SK-N-SH treated with all-trans-retinoic acid at 6 μM for 48 hours (cell line): ENCODE measurements around the gene STARD5.

Experiments
- ATAC-seq: fragments of 200-7000 bp; cut with Tn5 transposase; 3 replicates; pipeline ENCODE4 v1.9.1; 2020; ENCODE audit warnings: mild to moderate bottlenecking, moderate library complexity
- ARNTL ChIP-seq: fragments of 450-650 bp; formaldehyde crosslinking; IDR thresholded peaks from 2 replicates; pipeline ENCODE4 v1.5.0; 2020; ENCODE audit warnings: low read depth, mild to moderate bottlenecking, moderate library complexity, borderline replicate concordance
- BACH2 ChIP-seq: fragments of 250-450 bp; sonication (Bioruptor Pico); IDR thresholded peaks from 2 replicates; pipeline ENCODE4 v1.9.0; 2021; ENCODE audit warnings: mild to moderate bottlenecking, borderline replicate concordance
- CSDC2 ChIP-seq: fragments of 250-450 bp; sonication (Bioruptor Pico); IDR thresholded peaks from 2 replicates; pipeline ENCODE4 v1.5.0; 2020; ENCODE audit warnings: mild to moderate bottlenecking, moderate library complexity
- CSRNP3 ChIP-seq: fragments of 250-450 bp; sonication (Bioruptor Pico); IDR thresholded peaks from 2 replicates; pipeline ENCODE4 v1.5.1; 2021; ENCODE audit warnings: mild to moderate bottlenecking, moderate library complexity
- ESRRG ChIP-seq: fragments of 250-450 bp; sonication (Bioruptor Pico); IDR thresholded peaks from 2 replicates; pipeline ENCODE4 v1.6.1; 2021; ENCODE audit warnings: mild to moderate bottlenecking
- GLIS3 ChIP-seq: fragments of 250-450 bp; sonication (Bioruptor Pico); IDR thresholded peaks from 2 replicates; pipeline ENCODE4 v1.5.0; 2020; ENCODE audit warnings: mild to moderate bottlenecking, moderate library complexity
- ISL1 ChIP-seq: fragments of 250-450 bp; sonication (Bioruptor Pico); IDR thresholded peaks from 2 replicates; pipeline ENCODE4 v2.1.2; 2022; ENCODE audit warnings: mild to moderate bottlenecking, moderate library complexity
- OSR1 ChIP-seq: fragments of 250-450 bp; sonication (Bioruptor Pico); IDR thresholded peaks from 2 replicates; pipeline ENCODE4 v1.8.0; 2022; ENCODE audit warnings: moderate library complexity, mild to moderate bottlenecking, inconsistent platforms
- PPARA ChIP-seq: fragments of 250-450 bp; sonication (Bioruptor Pico); IDR thresholded peaks from 2 replicates; pipeline ENCODE4 v1.5.0; 2020; ENCODE audit warnings: mild to moderate bottlenecking, borderline replicate concordance
- RARB ChIP-seq: fragments of 250-450 bp; sonication (Bioruptor Pico); IDR thresholded peaks from 2 replicates; pipeline ENCODE4 v1.8.0; 2021; ENCODE audit warnings: mild to moderate bottlenecking, moderate library complexity
- SNAI2 ChIP-seq: fragments of 250-450 bp; sonication (Bioruptor Pico); IDR thresholded peaks from 2 replicates; pipeline ENCODE4 v1.5.0; 2020; ENCODE audit warnings: mild to moderate bottlenecking, moderate library complexity
- TCF4 ChIP-seq: fragments of 250-450 bp; sonication (Bioruptor Pico); IDR thresholded peaks from 2 replicates; pipeline ENCODE4 v1.8.0; 2021; ENCODE audit warnings: mild to moderate bottlenecking, moderate library complexity, borderline replicate concordance
- TOX ChIP-seq: fragments of 250-450 bp; sonication (Bioruptor Pico); IDR thresholded peaks from 2 replicates; pipeline ENCODE4 v1.8.0; 2021; ENCODE audit warnings: mild to moderate bottlenecking, moderate library complexity, borderline replicate concordance
- ZFP3 ChIP-seq: fragments of 250-450 bp; sonication (Bioruptor Pico); IDR thresholded peaks from 2 replicates; pipeline ENCODE4 v1.5.0; 2020; ENCODE audit warnings: mild to moderate bottlenecking, moderate library complexity
- ZFP30 ChIP-seq: fragments of 450-650 bp; formaldehyde crosslinking; IDR thresholded peaks from 2 replicates; pipeline ENCODE4 v1.5.0; 2022; ENCODE audit warnings: mild to moderate bottlenecking, moderate library complexity
- ZNF565 ChIP-seq: fragments of 450-650 bp; formaldehyde crosslinking; conservative IDR thresholded peaks from 2 replicates; pipeline ENCODE4 v1.5.0; 2020; ENCODE audit warnings: low read depth, mild to moderate bottlenecking, moderate library complexity
- TF ChIP-seq, protein P1 (sequence below): fragments of 250-450 bp; sonication (Bioruptor Pico); IDR thresholded peaks from 2 replicates; pipeline ENCODE4 v1.5.0; 2020; ENCODE audit warnings: mild to moderate bottlenecking, moderate library complexity
- TF ChIP-seq, protein P2 (sequence below): fragments of 250-450 bp; sonication (Bioruptor Pico); IDR thresholded peaks from 2 replicates; pipeline ENCODE4 v1.8.0; 2020; ENCODE audit warnings: mild to moderate bottlenecking, moderate library complexity, borderline replicate concordance
- TF ChIP-seq, protein P3 (sequence below): fragments of 250-450 bp; sonication (Bioruptor Pico); IDR thresholded peaks from 2 replicates; pipeline ENCODE4 v1.5.1; 2020; ENCODE audit warnings: low read depth, mild to moderate bottlenecking, moderate library complexity
- TF ChIP-seq, protein P4 (sequence below): fragments of 250-450 bp; sonication (Bioruptor Pico); IDR thresholded peaks from 2 replicates; pipeline ENCODE4 v1.8.0; 2021; ENCODE audit warnings: low read depth, mild to moderate bottlenecking, moderate library complexity, borderline replicate concordance

Gene STARD5, protein sequence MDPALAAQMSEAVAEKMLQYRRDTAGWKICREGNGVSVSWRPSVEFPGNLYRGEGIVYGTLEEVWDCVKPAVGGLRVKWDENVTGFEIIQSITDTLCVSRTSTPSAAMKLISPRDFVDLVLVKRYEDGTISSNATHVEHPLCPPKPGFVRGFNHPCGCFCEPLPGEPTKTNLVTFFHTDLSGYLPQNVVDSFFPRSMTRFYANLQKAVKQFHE

GRCh38 chr15:81323944-81324881 lies at the start of gene STARD5:
Gene STARD5 (minus strand): TSS chr15:81324141. CDS start chr15:81324099, 42 bp downstream.
- TF ChIP-seq ARNTL (no peak), SNAI2 (no peak), TOX (CRISPR knock-in tag) (no peak), TCF4 (no peak), ZNF565 (CRISPR knock-in tag) (no peak), CSDC2 (CRISPR knock-in tag) (no peak), RARB (CRISPR knock-in tag) (no peak), ISL1 (no peak), ZFP3 (CRISPR knock-in tag) (no peak), GLIS3 (CRISPR knock-in tag) (no peak), BACH2 (CRISPR knock-in tag) (no peak), ESRRG (CRISPR knock-in tag) (no peak), ZFP30 (CRISPR knock-in tag) (no peak), CSRNP3 (CRISPR knock-in tag) (no peak), OSR1 (no peak), PPARA (CRISPR knock-in tag) (no peak)
- TF ChIP-seq, protein P1, sequence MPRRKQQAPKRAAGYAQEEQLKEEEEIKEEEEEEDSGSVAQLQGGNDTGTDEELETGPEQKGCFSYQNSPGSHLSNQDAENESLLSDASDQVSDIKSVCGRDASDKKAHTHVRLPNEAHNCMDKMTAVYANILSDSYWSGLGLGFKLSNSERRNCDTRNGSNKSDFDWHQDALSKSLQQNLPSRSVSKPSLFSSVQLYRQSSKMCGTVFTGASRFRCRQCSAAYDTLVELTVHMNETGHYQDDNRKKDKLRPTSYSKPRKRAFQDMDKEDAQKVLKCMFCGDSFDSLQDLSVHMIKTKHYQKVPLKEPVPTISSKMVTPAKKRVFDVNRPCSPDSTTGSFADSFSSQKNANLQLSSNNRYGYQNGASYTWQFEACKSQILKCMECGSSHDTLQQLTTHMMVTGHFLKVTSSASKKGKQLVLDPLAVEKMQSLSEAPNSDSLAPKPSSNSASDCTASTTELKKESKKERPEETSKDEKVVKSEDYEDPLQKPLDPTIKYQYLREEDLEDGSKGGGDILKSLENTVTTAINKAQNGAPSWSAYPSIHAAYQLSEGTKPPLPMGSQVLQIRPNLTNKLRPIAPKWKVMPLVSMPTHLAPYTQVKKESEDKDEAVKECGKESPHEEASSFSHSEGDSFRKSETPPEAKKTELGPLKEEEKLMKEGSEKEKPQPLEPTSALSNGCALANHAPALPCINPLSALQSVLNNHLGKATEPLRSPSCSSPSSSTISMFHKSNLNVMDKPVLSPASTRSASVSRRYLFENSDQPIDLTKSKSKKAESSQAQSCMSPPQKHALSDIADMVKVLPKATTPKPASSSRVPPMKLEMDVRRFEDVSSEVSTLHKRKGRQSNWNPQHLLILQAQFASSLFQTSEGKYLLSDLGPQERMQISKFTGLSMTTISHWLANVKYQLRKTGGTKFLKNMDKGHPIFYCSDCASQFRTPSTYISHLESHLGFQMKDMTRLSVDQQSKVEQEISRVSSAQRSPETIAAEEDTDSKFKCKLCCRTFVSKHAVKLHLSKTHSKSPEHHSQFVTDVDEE (CRISPR knock-in tag) = no peak
- TF ChIP-seq, protein P2, sequence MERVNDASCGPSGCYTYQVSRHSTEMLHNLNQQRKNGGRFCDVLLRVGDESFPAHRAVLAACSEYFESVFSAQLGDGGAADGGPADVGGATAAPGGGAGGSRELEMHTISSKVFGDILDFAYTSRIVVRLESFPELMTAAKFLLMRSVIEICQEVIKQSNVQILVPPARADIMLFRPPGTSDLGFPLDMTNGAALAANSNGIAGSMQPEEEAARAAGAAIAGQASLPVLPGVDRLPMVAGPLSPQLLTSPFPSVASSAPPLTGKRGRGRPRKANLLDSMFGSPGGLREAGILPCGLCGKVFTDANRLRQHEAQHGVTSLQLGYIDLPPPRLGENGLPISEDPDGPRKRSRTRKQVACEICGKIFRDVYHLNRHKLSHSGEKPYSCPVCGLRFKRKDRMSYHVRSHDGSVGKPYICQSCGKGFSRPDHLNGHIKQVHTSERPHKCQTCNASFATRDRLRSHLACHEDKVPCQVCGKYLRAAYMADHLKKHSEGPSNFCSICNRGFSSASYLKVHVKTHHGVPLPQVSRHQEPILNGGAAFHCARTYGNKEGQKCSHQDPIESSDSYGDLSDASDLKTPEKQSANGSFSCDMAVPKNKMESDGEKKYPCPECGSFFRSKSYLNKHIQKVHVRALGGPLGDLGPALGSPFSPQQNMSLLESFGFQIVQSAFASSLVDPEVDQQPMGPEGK (CRISPR knock-in tag) = no peak
- TF ChIP-seq, protein P3, sequence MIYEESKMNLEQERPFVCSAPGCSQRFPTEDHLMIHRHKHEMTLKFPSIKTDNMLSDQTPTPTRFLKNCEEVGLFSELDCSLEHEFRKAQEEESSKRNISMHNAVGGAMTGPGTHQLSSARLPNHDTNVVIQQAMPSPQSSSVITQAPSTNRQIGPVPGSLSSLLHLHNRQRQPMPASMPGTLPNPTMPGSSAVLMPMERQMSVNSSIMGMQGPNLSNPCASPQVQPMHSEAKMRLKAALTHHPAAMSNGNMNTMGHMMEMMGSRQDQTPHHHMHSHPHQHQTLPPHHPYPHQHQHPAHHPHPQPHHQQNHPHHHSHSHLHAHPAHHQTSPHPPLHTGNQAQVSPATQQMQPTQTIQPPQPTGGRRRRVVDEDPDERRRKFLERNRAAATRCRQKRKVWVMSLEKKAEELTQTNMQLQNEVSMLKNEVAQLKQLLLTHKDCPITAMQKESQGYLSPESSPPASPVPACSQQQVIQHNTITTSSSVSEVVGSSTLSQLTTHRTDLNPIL = no peak
- TF ChIP-seq, protein P4, sequence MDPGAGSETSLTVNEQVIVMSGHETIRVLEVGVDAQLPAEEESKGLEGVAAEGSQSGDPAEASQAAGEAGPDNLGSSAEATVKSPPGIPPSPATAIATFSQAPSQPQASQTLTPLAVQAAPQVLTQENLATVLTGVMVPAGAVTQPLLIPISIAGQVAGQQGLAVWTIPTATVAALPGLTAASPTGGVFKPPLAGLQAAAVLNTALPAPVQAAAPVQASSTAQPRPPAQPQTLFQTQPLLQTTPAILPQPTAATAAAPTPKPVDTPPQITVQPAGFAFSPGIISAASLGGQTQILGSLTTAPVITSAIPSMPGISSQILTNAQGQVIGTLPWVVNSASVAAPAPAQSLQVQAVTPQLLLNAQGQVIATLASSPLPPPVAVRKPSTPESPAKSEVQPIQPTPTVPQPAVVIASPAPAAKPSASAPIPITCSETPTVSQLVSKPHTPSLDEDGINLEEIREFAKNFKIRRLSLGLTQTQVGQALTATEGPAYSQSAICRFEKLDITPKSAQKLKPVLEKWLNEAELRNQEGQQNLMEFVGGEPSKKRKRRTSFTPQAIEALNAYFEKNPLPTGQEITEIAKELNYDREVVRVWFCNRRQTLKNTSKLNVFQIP = no peak
- ATAC-seq = peak; percentile 100

DNA sequence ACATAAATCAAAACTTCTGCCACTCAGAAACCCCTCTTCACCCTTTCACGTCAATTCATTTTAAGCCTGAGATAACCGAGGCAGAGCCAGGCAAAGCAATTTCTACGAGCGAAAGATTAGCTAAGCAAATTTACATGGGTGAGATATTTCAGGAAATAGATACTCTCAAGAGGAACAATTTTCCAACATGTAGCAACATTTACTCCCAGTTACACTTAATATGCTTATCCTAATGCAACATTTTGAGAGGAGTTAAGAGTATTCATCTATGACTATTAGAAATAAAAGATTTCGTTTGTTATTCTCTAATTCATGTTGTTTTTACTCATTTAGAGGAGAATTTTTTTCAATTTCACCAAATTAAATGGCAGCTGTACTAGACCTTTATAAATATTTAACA lies 49.2 kb upstream of the STARD5 start:
- no peak for ATAC-seq
- TF ChIP-seq BACH2 (CRISPR knock-in tag) (no peak), ARNTL (no peak), CSDC2 (CRISPR knock-in tag) (no peak), ZNF565 (CRISPR knock-in tag) (no peak), ISL1 (no peak), GLIS3 (CRISPR knock-in tag) (no peak), PPARA (CRISPR knock-in tag) (no peak), TCF4 (no peak), RARB (CRISPR knock-in tag) (no peak), TOX (CRISPR knock-in tag) (no peak), SNAI2 (no peak)
- TF ChIP-seq, protein P4 = no peak
- TF ChIP-seq, protein P1 (CRISPR knock-in tag) = no peak
- TF ChIP-seq, protein P2 (CRISPR knock-in tag) = no peak
